Measurements from ENCODE around the gene TMEM150C. TPM values are rescaled to one million over a fixed set of nuclear protein-coding genes. Genes with fewer than 3 reads are reported as not detected.

Gene TMEM150C
- total RNA-seq, 6 donors from 2014 or later: 2.7 to 6.8 (median 4.9) TPM

GRCh38 chr4:82495666-82496065 lies 66.1 kb downstream of the TMEM150C start:
- 90 to 99% methylated on average over 4 of the region's 4 CpGs for WGBS, 2 donors
- Histone ChIP-seq H3K4me3 (no peak overlapping the region), H3K36me3 (peaks cover 0 to 3% (median 0%) of the 10 kb centered on the region in 4 donors), H3K9me3 (no peaks in the 10 kb centered on the region), H3K27ac (no peak overlapping the region), H3K4me1 (no peaks in the 10 kb centered on the region), H3K27me3 (no peaks in the 10 kb centered on the region)
- ATAC-seq (ENCODE audit: low FRiP score in 2 of 2): no peak
- TF ChIP-seq POLR2AphosphoS5 (IDR thresholded peaks at IDR 0.05) (no peak), CTCF (IDR thresholded peaks at IDR 0.05) (no peak), POLR2A (IDR thresholded peaks at IDR 0.05) (no peak), EP300 (IDR thresholded peaks at IDR 0.05) (no peak)
- DNase-seq: no peak

GRCh38 chr4:82493721-82494425 lies 67.9 kb downstream of the TMEM150C start:
- Histone ChIP-seq H3K27ac (no peak overlapping the region), H3K27me3 (no peaks in the 10 kb centered on the region), H3K9me3 (no peaks in the 10 kb centered on the region), H3K4me3 (no peak overlapping the region), H3K36me3 (peaks cover 0 to 3% (median 0%) of the 10 kb centered on the region in 4 donors), H3K4me1 (no peaks in the 10 kb centered on the region)
- TF ChIP-seq CTCF (IDR thresholded peaks at IDR 0.05) (no peak), POLR2A (IDR thresholded peaks at IDR 0.05) (no peak), EP300 (IDR thresholded peaks at IDR 0.05) (no peak), POLR2AphosphoS5 (IDR thresholded peaks at IDR 0.05) (no peak)
- ATAC-seq (ENCODE audit: low FRiP score in 2 of 2) (no peak), DNase-seq (no peak)
- WGBS, 2 donors: 75 to 76% methylated on average over 2 of the region's 2 CpGs

- no peaks in the 10 kb centered on the region for H3K4me1 ChIP-seq
- H3K27ac ChIP-seq: no peak overlapping the region
- H3K4me3 ChIP-seq: no peak overlapping the region
- ATAC-seq (ENCODE audit: low FRiP score in 2 of 2): no peak
- H3K9me3 ChIP-seq: no peaks in the 10 kb centered on the region
- no peaks in the 10 kb centered on the region for H3K27me3 ChIP-seq
- no peak for DNase-seq
- TF ChIP-seq EP300 (IDR thresholded peaks at IDR 0.05): no peak
- TF ChIP-seq POLR2AphosphoS5 (IDR thresholded peaks at IDR 0.05): no peak
- TF ChIP-seq POLR2A (IDR thresholded peaks at IDR 0.05): no peak
- TF ChIP-seq CTCF (IDR thresholded peaks at IDR 0.05): no peak
- WGBS, 2 donors: 65 to 74% methylated on average over 10 of the region's 10 CpGs
- H3K36me3 ChIP-seq: peaks cover 0 to 3% (median 0%) of the 10 kb centered on the region in 4 donors
Observed at GRCh38 chr4:82491251-82491960, 70.4 kb downstream of the TMEM150C start.

GRCh38 chr4:82489987-82490386 lies 71.8 kb downstream of the TMEM150C start:
- DNase-seq: no peak
- Histone ChIP-seq H3K9me3 (no peaks in the 10 kb centered on the region), H3K27ac (no peak overlapping the region), H3K4me1 (no peaks in the 10 kb centered on the region), H3K27me3 (no peaks in the 10 kb centered on the region), H3K36me3 (no peaks in the 10 kb centered on the region), H3K4me3 (no peak overlapping the region)
- TF ChIP-seq EP300 (IDR thresholded peaks at IDR 0.05) (no peak), POLR2A (IDR thresholded peaks at IDR 0.05) (no peak), CTCF (IDR thresholded peaks at IDR 0.05) (no peak), POLR2AphosphoS5 (IDR thresholded peaks at IDR 0.05) (no peak)
- no peak for ATAC-seq (ENCODE audit: low FRiP score in 2 of 2)
- 74 to 76% methylated on average over 8 of the region's 8 CpGs for WGBS, 2 donors
